ENCODE results near the gene BNC2.
A peak's percentile ranks its signal among the peaks of the same experiment; 100 is the strongest.

Gene BNC2

DNA sequence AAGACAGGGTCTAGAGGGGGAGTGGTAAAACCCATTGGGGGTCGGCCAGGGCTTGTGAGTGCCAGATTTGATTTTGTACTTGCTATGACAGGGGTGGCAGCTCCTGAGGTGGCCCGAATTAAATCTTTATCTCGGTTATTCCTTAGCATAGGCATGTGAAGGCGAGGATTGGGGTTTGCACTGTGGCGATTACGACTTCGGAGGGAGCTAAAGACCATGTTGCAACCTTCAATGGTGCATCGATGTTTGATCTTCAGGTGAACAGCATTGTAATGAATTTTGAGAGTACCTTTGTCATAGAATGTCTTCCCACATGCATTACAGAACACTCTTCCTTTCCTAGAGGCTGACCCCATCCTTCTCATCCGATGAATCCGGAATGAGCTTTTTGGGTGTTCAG lies 433.9 kb downstream of the BNC2 start:
- peak; percentile 2 for TF ChIP-seq CTCF (IDR thresholded peaks at IDR 0.05; ENCODE audit: insufficient read depth, low read depth, low read length, missing control alignments)
- H3K4me3 ChIP-seq (ENCODE audit: low read depth, low read length): no peak overlapping the region
- DNase-seq (ENCODE audit: low read depth): no peak

- no peak for DNase-seq (ENCODE audit: low read depth)
- no peak overlapping the region for H3K4me3 ChIP-seq (ENCODE audit: low read depth, low read length)
- no peak for TF ChIP-seq CTCF (IDR thresholded peaks at IDR 0.05; ENCODE audit: insufficient read depth, low read depth, low read length, missing control alignments)
These were observed 435.9 kb downstream of the BNC2 start for GRCh38 chr9:16434526-16434925.

DNA sequence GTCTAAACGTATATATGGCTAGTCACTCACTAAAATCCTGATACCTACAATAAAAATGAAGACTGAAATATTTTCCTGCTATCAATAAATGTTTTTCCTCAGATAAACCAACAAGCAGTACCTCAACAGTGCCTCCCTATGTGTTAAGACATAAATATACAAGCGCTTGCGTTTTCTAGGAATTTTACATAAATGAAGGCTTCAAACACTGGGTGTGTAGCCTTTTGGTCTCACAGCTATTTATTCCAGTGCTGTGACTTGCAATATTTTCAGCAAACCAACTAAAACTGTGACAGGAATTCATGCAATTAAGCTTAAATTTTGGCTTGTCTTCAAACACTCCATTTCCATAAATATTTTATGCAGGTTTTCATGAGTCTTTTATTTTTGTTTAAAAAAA lies 437.0 kb downstream of the BNC2 start:
- no peak for TF ChIP-seq CTCF (IDR thresholded peaks at IDR 0.05; ENCODE audit: insufficient read depth, low read depth, low read length, missing control alignments)
- H3K4me3 ChIP-seq (ENCODE audit: low read depth, low read length): no peak overlapping the region
- no peak for DNase-seq (ENCODE audit: low read depth)

- TF ChIP-seq CTCF (IDR thresholded peaks at IDR 0.05; ENCODE audit: insufficient read depth, low read depth, low read length, missing control alignments): no peak
- no peak for DNase-seq (ENCODE audit: low read depth)
- no peak overlapping the region for H3K4me3 ChIP-seq (ENCODE audit: low read depth, low read length)
These were observed 438.6 kb downstream of the BNC2 start for GRCh38 chr9:16431666-16432392.

- no peak for TF ChIP-seq CTCF (IDR thresholded peaks at IDR 0.05; ENCODE audit: insufficient read depth, low read depth, low read length, missing control alignments)
- peak; percentile 16 for DNase-seq (ENCODE audit: low read depth)
- no peak overlapping the region for H3K4me3 ChIP-seq (ENCODE audit: low read depth, low read length)
These were observed 440.8 kb downstream of the BNC2 start for GRCh38 chr9:16429671-16430070.

DNA sequence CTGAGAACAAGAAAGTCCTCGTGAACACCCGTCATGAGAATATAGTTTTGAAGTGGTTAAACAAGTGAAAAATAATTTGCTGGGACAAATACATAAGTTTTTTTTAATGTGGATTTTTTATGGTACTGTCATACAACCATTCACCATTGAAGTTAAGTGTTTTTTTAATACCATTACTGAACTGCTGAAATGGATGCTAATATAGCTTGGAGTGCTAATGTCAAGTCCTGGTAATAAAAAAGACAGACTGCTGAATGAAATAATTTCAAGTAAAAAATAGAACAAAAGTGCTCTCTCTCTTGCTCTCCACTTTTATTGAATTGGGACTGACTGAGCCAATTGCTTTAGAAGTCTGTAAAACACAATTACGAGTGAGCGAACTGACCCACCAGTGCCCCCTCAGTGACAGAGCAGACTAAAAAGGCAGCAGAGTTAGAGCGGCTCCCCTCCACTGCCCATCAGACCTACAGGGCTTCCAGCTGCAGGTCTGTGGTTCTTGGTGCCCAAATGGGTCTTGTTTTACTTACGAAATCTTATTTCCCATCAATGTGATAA lies 442.5 kb downstream of the BNC2 start:
- no peak for TF ChIP-seq CTCF (IDR thresholded peaks at IDR 0.05; ENCODE audit: insufficient read depth, low read depth, low read length, missing control alignments)
- no peak for DNase-seq (ENCODE audit: low read depth)
- H3K4me3 ChIP-seq (ENCODE audit: low read depth, low read length): no peak overlapping the region

DNA sequence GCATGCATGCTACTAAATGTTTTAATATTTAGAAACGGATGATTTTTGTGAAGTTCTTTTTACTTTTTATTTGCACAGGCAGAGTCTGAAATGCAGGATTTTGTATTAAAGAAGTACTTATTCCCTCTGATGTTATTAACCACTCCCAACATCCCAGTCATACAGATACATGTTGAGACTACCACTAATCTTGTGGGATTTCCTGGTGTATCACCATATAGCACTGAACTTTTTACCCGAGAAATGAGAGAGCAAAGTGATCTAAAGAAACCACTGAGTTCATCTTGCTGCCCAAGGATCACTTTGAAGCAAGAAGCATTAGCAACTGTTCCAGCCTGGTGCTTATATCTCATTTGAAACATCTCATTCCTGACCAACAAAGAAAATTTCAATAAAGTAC lies 443.8 kb downstream of the BNC2 start:
- peak; percentile 24 for DNase-seq (ENCODE audit: low read depth)
- TF ChIP-seq CTCF (IDR thresholded peaks at IDR 0.05; ENCODE audit: insufficient read depth, low read depth, low read length, missing control alignments): no peak
- no peak overlapping the region for H3K4me3 ChIP-seq (ENCODE audit: low read depth, low read length)

Data from GM12865 (cell line).